DMS153 treated with DMSO at 0.1 percent for 48 hours (cell line): ENCODE results near the gene PRKCA.
"Not testable (repeated sequence)": the region's sequence is repeated elsewhere in the genome, so short reads cannot be mapped to it uniquely, and the experiment has no call there.

Experiments
- DNase-seq: peaks from one replicate; lab custom pipeline; 2025; ENCODE audit not compliant: unreplicated experiment; lab: John Stamatoyannopoulos, UW

The PRKCA gene

GRCh38 chr17:66432996-66433551 lies 130.7 kb downstream of the PRKCA start:
- no peak for DNase-seq

- no peak for DNase-seq
These were observed 132.8 kb downstream of the PRKCA start for GRCh38 chr17:66435182-66435581.

- DNase-seq = no peak
These were observed 134.2 kb downstream of the PRKCA start for GRCh38 chr17:66436631-66437030.

GRCh38 chr17:66437476-66438026 lies 135.1 kb downstream of the PRKCA start:
- no peak for DNase-seq

DNA sequence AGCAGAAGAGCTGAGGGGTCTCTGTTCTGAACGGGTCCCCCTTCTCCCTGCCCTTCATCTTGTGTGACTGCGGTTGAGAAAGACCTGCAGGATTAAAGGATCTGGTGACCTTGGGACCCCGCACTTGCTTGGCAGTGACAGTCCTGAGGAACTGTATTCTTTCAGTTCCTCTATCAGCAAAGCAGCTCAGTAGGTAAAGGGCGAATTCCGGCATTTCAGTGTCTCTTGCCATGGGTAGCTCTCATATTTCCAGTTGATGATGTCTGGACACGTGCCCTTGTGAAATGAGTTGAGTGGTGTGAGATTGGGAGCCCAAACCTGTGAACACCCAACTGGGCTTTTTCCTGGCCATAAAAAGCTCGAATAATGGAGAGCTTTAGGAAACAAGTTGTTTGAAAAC lies 135.7 kb downstream of the PRKCA start:
- DNase-seq = no peak

DNA sequence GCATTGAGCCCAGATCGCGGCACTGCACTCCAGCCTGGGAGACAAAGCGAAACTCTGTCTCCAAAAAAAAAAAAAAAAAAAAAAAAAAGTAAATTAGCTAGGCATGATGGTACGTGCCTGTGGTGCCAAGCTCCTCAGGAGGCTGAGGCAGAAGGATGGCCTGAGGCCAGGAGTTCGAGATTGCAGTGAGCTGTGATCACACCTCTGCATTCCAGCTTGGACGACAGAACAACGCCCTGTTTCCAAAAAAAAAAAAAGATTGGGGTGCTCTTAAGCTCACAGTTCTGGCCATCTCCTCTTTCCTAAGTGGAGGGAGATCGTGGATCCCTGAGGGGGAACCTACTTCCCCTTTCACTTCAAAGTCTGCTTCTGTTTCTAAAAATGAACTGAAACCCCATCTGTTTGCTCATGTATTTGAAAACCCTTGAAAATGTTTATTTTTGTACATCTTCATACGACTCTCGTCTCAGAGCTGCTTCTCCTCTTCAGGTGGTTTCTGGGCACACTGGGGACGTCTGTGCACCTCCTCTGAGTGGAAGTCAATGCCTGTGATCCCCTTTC lies 138.8 kb downstream of the PRKCA start:
- DNase-seq = no peak

GRCh38 chr17:66443166-66443565 lies 140.8 kb downstream of the PRKCA start:
- no peak for DNase-seq

GRCh38 chr17:66443606-66444005 lies 141.2 kb downstream of the PRKCA start:
- DNase-seq = no peak

- no peak for DNase-seq
These were observed 141.6 kb downstream of the PRKCA start for GRCh38 chr17:66444031-66444430.

GRCh38 chr17:66445229-66445628 lies 142.8 kb downstream of the PRKCA start:
- DNase-seq = no peak

DNA sequence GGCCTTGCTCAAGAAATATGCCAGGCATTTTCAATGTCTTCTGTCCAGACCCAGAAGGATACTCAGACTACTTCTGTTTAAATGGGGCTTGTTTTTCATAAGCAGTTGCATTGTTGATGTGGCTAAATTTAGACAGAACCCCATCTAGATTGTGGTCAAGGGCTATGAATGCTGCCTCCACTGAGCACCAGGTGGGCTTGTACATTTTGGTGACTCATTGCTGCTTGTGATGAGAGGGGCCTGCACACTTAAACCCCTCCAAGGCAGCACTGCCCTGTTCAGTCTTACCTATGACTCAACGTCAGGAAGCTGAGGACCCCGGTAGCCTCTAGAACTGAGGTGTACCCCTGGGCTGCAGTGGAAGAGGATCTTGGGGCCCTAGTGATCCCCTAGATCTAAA lies 144.0 kb downstream of the PRKCA start:
- no peak for DNase-seq

DNA sequence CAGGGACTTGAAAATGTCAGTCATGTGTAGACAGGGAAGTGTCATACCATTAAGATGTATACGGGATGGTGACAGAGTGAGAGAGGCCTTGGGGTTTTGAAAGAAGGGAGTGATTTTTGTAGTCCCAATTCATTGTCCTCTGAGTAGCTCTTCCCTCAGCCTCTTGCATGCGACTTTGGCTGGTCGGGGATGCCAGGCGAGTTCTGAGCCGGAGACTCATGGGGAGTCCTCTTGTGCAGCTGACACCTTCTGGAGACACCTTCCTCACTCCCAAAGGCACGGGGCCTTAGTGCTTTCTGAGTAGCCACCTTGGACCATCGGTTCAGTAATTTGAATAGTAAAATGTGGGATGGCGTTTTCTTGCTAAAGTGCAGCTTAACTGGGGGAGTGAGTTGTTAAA lies 144.7 kb downstream of the PRKCA start:
- DNase-seq = no peak

DNA sequence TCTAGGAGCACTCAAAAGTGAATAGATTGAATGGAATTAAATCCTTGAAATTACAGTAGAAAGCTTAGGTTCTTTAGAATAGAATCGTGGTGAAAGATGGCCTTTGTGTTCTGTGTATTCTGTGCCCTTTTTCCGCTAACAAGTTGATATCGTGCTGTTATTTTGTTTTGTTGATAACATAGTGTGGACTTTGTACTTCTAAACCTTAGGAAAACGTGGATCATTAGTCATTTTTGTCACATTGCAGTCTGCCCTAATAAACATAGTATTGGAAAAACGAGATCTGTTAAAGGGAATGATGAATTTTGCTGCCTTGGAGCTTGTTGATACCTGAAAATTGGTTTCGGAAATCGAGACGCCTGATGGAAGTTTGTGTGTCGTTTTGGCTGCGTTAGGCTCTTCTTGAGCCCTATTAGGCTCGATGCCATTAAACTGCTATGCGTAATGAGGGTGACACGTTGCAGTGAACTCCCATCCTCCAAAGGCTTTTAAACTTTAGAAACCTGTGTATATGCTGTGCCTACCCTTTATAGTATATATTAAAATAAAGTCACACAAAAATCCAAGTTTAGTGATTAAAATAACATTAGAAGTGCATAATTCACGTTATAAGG lies 145.7 kb downstream of the PRKCA start:
- no peak for DNase-seq

DNA sequence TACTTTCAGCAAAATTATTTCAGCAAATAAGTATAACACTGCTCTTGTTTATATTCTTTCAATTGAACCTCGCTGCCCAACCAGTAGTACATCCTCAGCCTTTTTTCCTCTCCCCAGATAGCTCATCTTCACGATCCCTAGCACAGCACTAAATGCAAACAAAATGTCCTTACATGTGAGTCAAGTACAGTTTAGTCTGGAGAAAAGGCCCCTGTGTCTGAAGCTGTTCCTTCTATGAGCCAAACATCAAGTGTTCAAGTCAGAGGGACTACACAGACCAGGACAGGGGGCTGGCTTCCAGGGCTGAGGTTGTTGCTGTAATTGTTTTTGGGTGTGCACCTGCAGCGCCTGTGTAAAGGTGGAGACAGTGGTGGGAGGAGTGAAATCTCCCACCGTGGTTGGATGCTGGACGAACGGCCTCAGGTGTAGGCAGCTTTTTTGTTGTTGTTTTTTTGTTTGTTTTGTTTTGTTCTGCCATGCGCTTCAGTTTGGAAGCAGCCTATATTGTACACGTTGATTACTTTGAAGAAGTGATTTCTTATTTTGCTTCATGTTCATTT lies 147.1 kb downstream of the PRKCA start:
- DNase-seq = no peak

DNA sequence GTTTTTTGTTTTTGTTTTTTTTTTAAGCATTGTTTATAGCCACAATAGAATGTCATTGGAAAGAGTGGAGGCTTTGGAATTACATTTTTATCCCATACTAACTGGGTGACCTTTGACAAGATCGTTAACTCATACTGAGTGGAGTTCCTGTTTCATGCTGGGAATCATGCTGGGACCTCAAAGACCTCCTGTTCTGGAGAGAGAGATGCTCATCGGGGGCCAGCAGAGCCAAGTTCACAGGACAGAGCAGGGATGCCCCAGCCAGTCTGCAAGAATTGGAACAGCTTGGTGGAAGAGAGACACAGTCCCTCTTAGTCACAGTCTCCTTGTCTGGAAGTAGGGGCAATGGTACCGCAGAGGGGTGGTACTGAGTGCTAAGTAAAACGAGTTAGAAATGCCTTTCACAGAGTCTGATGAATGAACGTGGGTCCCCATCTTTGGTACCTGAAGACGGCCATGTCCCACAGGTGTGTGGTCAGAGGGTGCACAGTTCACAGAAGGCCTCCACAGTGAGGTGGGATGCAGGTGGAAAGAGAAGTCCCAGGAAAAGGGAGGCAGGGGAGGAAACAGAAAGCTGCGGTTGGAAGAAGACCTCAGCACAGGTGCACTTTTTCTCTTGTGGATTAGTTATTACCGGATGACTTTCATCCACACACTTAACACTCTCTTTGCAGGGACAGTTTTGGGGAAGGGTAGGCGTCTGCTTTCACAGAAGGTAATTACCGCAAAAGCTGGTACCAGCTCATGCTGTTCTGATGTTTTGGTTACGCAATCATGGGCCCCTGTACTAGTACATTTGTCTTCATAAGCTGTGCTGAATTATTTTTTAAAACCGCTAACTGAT lies 147.8 kb downstream of the PRKCA start:
- no peak for DNase-seq

- DNase-seq = no peak
These were observed 148.4 kb downstream of the PRKCA start for GRCh38 chr17:66450852-66451158.

GRCh38 chr17:66451188-66452149 lies 149.1 kb downstream of the PRKCA start:
- DNase-seq = no peak

- no peak for DNase-seq
These were observed 152.6 kb downstream of the PRKCA start for GRCh38 chr17:66455060-66455459.

DNA sequence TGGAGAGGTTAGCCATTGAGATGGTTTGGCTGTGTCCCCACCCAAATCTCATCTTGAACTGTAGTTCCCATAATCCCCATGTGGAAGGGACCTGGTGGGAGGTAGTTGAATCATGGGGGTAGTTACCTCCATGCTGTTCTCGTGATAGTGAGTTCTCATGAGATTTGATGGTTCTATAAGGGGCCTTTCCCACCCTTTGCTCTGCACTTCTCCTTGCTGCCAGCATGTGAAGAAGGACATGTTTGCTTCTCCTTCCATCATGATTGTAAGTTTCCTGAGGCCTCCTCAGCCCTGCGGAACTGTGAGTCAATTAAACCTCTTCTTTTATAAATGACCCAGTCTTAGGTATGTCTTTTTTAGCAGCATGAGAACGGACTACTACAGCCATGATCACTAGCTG lies 155.1 kb downstream of the PRKCA start:
- not testable (repeated sequence) for DNase-seq

- DNase-seq = no peak
These were observed 156.4 kb downstream of the PRKCA start for GRCh38 chr17:66458782-66459181.
